Neural progenitor cell (in vitro differentiated cells): ENCODE measurements around the gene ILF3. TPM values are rescaled to one million over a fixed set of nuclear protein-coding genes. Genes with fewer than 3 reads are reported as not detected.

Source experiments
- DNase-seq: peaks from one replicate; pipeline ENCODE4 v3.0.0-alpha.2; 2016; ENCODE audit warnings: low spot score
- H2AFZ ChIP-seq: fragments of 200-600 bp; sonication (generic); replicated peaks from 2 replicates; pipeline ENCODE4 v1.6.1; 2016; ENCODE audit warnings: antibody characterized with exemption
- H3F3A ChIP-seq: fragments of 200-600 bp; sonication (generic); 2 replicates; pipeline ENCODE4 v1.6.1; 2016; ENCODE audit warnings: antibody characterized with exemption, low read depth
- H3K27ac ChIP-seq: fragments of 200-600 bp; sonication (generic); 2 replicates; pipeline ENCODE4 v1.5.1; 2016; ENCODE audit warnings: mild to moderate bottlenecking
- H3K27me3 ChIP-seq: fragments of 200-600 bp; sonication (generic); 2 replicates; pipeline ENCODE4 v1.6.1; 2016; ENCODE audit warnings: mild to moderate bottlenecking, moderate library complexity
- H3K36me3 ChIP-seq: fragments of 200-600 bp; sonication (generic); 2 replicates; pipeline ENCODE4 v1.5.1; 2016
- H3K4me1 ChIP-seq: fragments of 200-600 bp; sonication (generic); 2 replicates; pipeline ENCODE4 v1.6.1; 2016; ENCODE audit warnings: mixed run types
- H3K4me2 ChIP-seq: fragments of 200-600 bp; sonication (generic); 2 replicates; pipeline ENCODE4 v1.6.1; 2016
- H3K4me3 ChIP-seq: fragments of 200-600 bp; sonication (generic); 2 replicates; pipeline ENCODE4 v1.5.1; 2016
- H3K79me2 ChIP-seq: fragments of 200-600 bp; sonication (generic); 2 replicates; pipeline ENCODE4 v1.6.1; 2016; ENCODE audit warnings: low read depth
- H3K9ac ChIP-seq: fragments of 200-600 bp; sonication (generic); 2 replicates; pipeline ENCODE4 v1.6.1; 2016
- H3K9me3 ChIP-seq: fragments of 200-600 bp; sonication (generic); 2 replicates; pipeline ENCODE4 v1.5.1; 2016; ENCODE audit warnings: low read depth
- H4K20me1 ChIP-seq: fragments of 200-600 bp; sonication (generic); 2 replicates; pipeline ENCODE4 v1.6.1; 2016; ENCODE audit warnings: low read depth
- H3K27ac Mint-ChIP-seq: 3 replicates; pipeline ENCODE4 v1.8.0; 2021; ENCODE audit warnings: mixed read lengths
- H3K27me3 Mint-ChIP-seq: 2 replicates; pipeline ENCODE4 v1.8.0; 2022; ENCODE audit warnings: low read depth, mild to moderate bottlenecking, inconsistent platforms, moderate library complexity, mixed read lengths; ENCODE audit not compliant: insufficient read depth
- H3K36me3 Mint-ChIP-seq: 3 replicates; pipeline ENCODE4 v1.8.0; 2021; ENCODE audit warnings: mixed read lengths
- H3K4me1 Mint-ChIP-seq: 3 replicates; pipeline ENCODE4 v1.8.0; 2021; ENCODE audit warnings: mixed read lengths
- H3K4me3 Mint-ChIP-seq: 3 replicates; pipeline ENCODE4 v1.8.0; 2021; ENCODE audit warnings: mild to moderate bottlenecking, moderate library complexity, mixed read lengths
- H3K9me3 Mint-ChIP-seq: 3 replicates; pipeline ENCODE4 v1.8.0; 2020; ENCODE audit warnings: mixed read lengths
- EZH2 ChIP-seq: fragments of 200-600 bp; sonication (generic); IDR thresholded peaks from 2 replicates; pipeline ENCODE4 v1.6.1; 2017; ENCODE audit warnings: antibody characterized with exemption, mild to moderate bottlenecking, moderate library complexity
- EZH2phosphoT487 ChIP-seq: fragments of 200-600 bp; sonication (generic); IDR thresholded peaks from 2 replicates; pipeline ENCODE4 v1.6.1; 2017; ENCODE audit warnings: antibody characterized with exemption
- total RNA-seq: library from RNA; depleted of rRNA; stranded (reverse); fragments of >200 nt; gene quantifications from 2 replicates; pipeline ENCODE4 v1.2.3, GENCODE V29; 2015; ENCODE audit warnings: low replicate concordance
- TF ChIP-seq, protein P1 (sequence below): fragments of 200-600 bp; sonication (generic); IDR thresholded peaks from 2 replicates; pipeline ENCODE4 v1.5.1; 2017; ENCODE audit warnings: antibody characterized with exemption, mild to moderate bottlenecking

The ILF3 gene
- total RNA-seq, 1 donor from 2014 or later: 477 TPM

DNA sequence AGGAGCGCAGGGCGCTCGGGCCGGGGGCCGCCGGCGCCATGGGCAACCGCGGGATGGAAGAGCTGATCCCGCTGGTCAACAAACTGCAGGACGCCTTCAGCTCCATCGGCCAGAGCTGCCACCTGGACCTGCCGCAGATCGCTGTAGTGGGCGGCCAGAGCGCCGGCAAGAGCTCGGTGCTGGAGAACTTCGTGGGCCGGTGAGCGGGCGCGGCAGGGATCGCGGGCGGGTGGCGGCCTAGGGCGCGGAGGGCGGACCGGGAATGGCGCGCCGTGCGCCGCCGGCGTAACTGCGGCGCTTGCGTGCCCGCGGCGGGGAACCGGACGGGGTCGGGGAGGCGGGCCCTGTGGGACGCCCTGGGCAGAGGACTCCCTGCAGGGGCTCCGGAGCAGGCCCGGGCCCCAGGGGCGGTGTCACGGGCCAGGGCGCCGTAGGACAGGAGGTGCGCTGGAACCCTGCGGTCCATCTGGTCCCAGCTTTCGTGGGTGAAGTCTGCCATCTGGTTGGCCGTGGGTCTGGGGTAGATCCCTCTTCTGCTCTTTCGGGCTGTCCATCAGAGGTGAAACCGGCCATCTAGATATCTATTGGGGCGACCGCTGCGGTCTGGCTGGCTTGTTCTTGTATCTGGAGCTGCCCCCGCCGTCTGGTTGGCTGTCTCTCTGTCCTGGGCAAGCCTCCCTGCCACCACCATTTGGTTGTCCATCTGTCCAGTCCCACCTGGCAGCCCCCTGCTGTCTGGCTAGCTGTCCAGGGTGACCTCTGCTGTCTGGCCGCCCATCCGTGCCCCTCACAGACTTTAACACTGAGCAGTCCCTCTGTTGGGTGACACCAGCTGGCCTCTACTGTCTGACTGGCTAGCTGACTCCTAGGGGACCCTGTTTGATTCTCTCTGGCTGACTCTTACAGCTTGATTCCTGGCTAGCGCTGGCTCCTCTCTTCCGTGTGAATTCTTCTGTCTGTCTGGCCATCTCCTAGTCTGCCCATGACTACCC lies 64.4 kb downstream of the ILF3 start:
- peaks cover 55% of the 10 kb centered on the region for H3K79me2 ChIP-seq
- H3K9ac ChIP-seq: peak overlapping the region; percentile 89
- Mint-ChIP-seq H3K27ac (peak overlapping the region; percentile 42), H3K4me1 (peaks cover 14% of the 10 kb centered on the region), H3K27me3 (peaks cover 2% of the 10 kb centered on the region), H3K4me3 (peak overlapping the region; percentile 96), H3K9me3 (no peaks in the 10 kb centered on the region), H3K36me3 (peaks cover 2% of the 10 kb centered on the region)
- peak; percentile 71 for DNase-seq
- no peaks in the 10 kb centered on the region for H3K9me3 ChIP-seq
- H2AFZ ChIP-seq: no peak overlapping the region
- no peaks in the 10 kb centered on the region for H3K36me3 ChIP-seq
- peak overlapping the region; percentile 74 for H3K27ac ChIP-seq
- TF ChIP-seq EZH2phosphoT487: no peak
- no peak for TF ChIP-seq EZH2
- TF ChIP-seq, protein P1, sequence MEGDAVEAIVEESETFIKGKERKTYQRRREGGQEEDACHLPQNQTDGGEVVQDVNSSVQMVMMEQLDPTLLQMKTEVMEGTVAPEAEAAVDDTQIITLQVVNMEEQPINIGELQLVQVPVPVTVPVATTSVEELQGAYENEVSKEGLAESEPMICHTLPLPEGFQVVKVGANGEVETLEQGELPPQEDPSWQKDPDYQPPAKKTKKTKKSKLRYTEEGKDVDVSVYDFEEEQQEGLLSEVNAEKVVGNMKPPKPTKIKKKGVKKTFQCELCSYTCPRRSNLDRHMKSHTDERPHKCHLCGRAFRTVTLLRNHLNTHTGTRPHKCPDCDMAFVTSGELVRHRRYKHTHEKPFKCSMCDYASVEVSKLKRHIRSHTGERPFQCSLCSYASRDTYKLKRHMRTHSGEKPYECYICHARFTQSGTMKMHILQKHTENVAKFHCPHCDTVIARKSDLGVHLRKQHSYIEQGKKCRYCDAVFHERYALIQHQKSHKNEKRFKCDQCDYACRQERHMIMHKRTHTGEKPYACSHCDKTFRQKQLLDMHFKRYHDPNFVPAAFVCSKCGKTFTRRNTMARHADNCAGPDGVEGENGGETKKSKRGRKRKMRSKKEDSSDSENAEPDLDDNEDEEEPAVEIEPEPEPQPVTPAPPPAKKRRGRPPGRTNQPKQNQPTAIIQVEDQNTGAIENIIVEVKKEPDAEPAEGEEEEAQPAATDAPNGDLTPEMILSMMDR: no peak
- H3F3A ChIP-seq: peaks cover 11% of the 10 kb centered on the region
- peak overlapping the region; percentile 96 for H3K4me2 ChIP-seq
- H3K27me3 ChIP-seq: no peaks in the 10 kb centered on the region
- H3K4me1 ChIP-seq: peaks cover 10% of the 10 kb centered on the region
- peak overlapping the region; percentile 98 for H3K4me3 ChIP-seq
- peaks cover 43% of the 10 kb centered on the region for H4K20me1 ChIP-seq

DNA sequence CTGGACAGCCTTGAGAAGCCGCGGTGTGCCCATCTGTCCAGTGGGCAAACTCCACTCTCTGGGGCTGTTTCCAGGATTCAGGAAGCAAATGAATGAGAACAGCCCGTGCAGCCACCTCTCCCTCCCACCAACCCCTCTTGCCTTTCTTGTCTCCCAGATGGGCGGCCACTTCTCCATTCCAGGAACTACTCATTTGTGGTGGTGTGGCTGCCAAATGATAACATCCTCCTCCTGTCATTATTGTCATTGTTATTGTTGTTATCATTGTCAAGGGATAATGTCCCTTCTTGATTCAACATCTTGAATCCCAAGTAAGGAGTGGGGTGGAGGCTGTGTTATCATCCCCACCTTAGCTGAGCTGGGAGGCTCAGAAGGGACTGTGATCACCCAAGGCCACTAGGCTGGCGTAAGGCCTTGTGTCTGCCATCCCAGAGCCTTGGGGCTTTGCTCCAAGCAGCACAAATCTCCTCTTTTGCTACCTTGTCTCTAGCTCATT lies 65.4 kb downstream of the ILF3 start:
- no peak overlapping the region for H3K27ac ChIP-seq
- peaks cover 10% of the 10 kb centered on the region for H3K4me1 ChIP-seq
- H3K4me3 Mint-ChIP-seq: peak overlapping the region; percentile 96
- no peak overlapping the region for H3K27ac Mint-ChIP-seq
- peaks cover 11% of the 10 kb centered on the region for H3F3A ChIP-seq
- peak overlapping the region; percentile 89 for H3K9ac ChIP-seq
- H3K4me1 Mint-ChIP-seq: peaks cover 14% of the 10 kb centered on the region
- no peak for DNase-seq
- peaks cover 2% of the 10 kb centered on the region for H3K36me3 Mint-ChIP-seq
- H4K20me1 ChIP-seq: peaks cover 49% of the 10 kb centered on the region
- no peaks in the 10 kb centered on the region for H3K9me3 Mint-ChIP-seq
- H3K27me3 ChIP-seq: no peaks in the 10 kb centered on the region
- TF ChIP-seq EZH2 (no peak), EZH2phosphoT487 (no peak)
- TF ChIP-seq, protein P1: no peak
- H2AFZ ChIP-seq: no peak overlapping the region
- peak overlapping the region; percentile 98 for H3K4me3 ChIP-seq
- no peaks in the 10 kb centered on the region for H3K36me3 ChIP-seq
- H3K4me2 ChIP-seq: peak overlapping the region; percentile 96
- peaks cover 65% of the 10 kb centered on the region for H3K79me2 ChIP-seq
- H3K9me3 ChIP-seq: no peaks in the 10 kb centered on the region
- H3K27me3 Mint-ChIP-seq: peaks cover 2% of the 10 kb centered on the region

- H3F3A ChIP-seq: peaks cover 11% of the 10 kb centered on the region
- peaks cover 2% of the 10 kb centered on the region for H3K27me3 Mint-ChIP-seq
Measured at GRCh38 chr19:10720607-10721125, 66.5 kb downstream of the ILF3 start.

More at GRCh38 chr19:10720607-10721125, 66.5 kb downstream of the ILF3 start:
- H3K9me3 ChIP-seq: no peaks in the 10 kb centered on the region
- H3K79me2 ChIP-seq: peaks cover 77% of the 10 kb centered on the region
- H3K4me2 ChIP-seq: no peak overlapping the region
- Mint-ChIP-seq H3K9me3 (no peaks in the 10 kb centered on the region), H3K4me1 (peaks cover 16% of the 10 kb centered on the region), H3K27ac (no peak overlapping the region), H3K4me3 (peak overlapping the region; percentile 43), H3K36me3 (peaks cover 2% of the 10 kb centered on the region)
- no peak for TF ChIP-seq EZH2phosphoT487
- TF ChIP-seq, protein P1: no peak
- TF ChIP-seq EZH2: no peak
- H2AFZ ChIP-seq: no peak overlapping the region
- DNase-seq: no peak
- H3K27me3 ChIP-seq: no peaks in the 10 kb centered on the region
- peaks cover 60% of the 10 kb centered on the region for H4K20me1 ChIP-seq
- no peak overlapping the region for H3K9ac ChIP-seq
- no peak overlapping the region for H3K27ac ChIP-seq
- no peak overlapping the region for H3K4me3 ChIP-seq
- H3K4me1 ChIP-seq: peaks cover 10% of the 10 kb centered on the region
- no peaks in the 10 kb centered on the region for H3K36me3 ChIP-seq
